ENCODE results near the gene MARCHF3.

- TF ChIP-seq CTCF (IDR thresholded peaks at IDR 0.05): no peak
- no peak for TF ChIP-seq POLR2A (IDR thresholded peaks at IDR 0.05)
These were observed 199.2 kb downstream of the MARCHF3 start for GRCh38 chr5:126831156-126831555.
